Left hindlimb (tissue), 1 donor: ENCODE measurements around the gene ABHD12.

ENCODE experiments used
- DNase-seq: peaks from one replicate; pipeline ENCODE4 v3.0.0-alpha.2; 2018

The ABHD12 gene

DNA sequence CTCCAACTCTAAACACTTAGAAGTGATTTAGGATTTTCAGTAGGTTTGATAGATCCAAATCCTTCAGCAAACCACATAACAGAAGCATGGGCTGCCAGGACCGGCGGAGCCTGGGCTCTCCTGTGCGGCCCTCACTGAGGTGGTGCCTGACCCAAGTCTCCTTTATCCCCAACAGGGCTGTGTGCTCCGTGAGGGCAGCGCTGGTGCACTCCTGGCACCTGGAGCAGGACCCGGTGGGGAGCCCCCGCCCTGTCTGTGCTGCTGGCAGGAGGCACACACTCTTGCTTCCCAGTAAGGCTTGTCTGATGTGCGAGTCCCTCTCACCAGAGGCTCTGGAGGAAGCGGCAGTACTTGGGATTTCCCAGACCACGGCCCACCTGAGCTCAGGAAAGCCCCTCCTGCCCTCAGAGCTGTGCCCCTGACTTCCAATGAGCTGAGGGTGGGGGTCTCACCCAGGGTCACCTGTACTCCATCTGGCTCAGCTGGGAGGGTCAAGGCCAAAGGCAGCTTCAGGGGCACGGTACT, 86.5 kb downstream of the ABHD12 start:
- DNase-seq = no peak

- DNase-seq = no peak
Measured at GRCh38 chr20:25303292-25304024, 87.2 kb downstream of the ABHD12 start.

GRCh38 chr20:25302596-25302995, 88.0 kb downstream of the ABHD12 start:
- no peak for DNase-seq

- no peak for DNase-seq
Measured at GRCh38 chr20:25301357-25301920, 89.2 kb downstream of the ABHD12 start.

DNA sequence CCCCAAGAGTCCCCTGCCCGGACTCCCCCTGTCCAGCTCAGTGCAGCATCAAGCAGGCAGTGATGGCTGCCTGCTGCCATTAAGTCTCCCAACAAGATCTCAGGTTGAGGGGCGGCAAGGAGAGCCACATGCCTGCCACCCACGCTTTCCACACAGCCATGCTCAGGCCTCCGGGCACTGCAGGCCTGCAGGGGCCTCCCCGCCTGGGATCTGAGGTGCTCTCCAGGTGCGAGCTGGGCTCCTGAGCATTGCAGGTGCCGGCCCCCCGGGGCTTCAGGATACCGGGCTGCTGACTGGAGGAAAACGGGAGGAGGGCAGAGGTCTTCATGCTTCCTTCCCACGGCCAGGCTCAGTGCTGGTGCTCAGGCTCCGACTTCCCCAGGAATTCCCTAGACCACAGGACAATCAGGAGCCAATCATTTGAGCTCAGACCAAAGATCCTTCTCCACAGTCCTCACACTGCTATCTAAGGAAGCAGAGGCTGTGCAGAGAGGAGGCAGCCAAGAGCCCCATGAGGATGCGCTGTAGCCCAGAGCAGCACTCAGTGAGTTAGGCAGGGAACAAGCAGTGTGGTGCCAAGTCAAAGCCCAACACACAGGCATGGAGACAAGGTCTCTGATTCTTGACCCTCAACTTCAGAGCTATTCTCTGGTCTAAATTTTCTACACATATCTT, 90.0 kb downstream of the ABHD12 start:
- DNase-seq = no peak

GRCh38 chr20:25299806-25300205, 90.8 kb downstream of the ABHD12 start:
- no peak for DNase-seq

DNA sequence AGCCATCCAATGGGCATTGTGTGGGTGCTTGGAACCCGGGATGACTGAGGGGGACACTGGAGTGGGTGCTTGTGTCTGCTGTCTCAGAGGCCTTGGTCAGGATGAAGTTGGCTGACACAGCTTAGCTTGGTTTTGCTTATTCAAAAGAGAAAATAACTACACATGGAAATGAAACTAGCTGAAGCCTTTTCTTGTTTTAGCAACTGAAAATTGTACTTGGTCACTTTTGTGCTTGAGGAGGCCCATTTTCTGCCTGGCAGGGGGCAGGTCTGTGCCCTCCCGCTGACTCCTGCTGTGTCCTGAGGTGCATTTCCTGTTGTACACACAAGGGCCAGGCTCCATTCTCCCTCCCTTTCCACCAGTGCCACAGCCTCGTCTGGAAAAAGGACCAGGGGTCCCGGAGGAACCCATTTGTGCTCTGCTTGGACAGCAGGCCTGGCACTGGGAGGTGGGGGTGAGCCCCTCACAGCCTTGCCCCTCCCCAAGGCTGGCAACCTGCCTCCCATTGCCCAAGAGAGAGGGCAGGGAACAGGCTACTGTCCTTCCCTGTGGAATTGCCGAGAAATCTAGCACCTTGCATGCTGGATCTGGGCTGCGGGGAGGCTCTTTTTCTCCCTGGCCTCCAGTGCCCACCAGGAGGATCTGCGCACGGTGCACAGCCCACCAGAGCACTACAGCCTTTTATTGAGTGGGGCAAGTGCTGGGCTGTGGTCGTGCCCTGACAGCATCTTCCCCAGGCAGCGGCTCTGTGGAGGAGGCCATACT, 93.3 kb downstream of the ABHD12 start:
- no peak for DNase-seq

DNA sequence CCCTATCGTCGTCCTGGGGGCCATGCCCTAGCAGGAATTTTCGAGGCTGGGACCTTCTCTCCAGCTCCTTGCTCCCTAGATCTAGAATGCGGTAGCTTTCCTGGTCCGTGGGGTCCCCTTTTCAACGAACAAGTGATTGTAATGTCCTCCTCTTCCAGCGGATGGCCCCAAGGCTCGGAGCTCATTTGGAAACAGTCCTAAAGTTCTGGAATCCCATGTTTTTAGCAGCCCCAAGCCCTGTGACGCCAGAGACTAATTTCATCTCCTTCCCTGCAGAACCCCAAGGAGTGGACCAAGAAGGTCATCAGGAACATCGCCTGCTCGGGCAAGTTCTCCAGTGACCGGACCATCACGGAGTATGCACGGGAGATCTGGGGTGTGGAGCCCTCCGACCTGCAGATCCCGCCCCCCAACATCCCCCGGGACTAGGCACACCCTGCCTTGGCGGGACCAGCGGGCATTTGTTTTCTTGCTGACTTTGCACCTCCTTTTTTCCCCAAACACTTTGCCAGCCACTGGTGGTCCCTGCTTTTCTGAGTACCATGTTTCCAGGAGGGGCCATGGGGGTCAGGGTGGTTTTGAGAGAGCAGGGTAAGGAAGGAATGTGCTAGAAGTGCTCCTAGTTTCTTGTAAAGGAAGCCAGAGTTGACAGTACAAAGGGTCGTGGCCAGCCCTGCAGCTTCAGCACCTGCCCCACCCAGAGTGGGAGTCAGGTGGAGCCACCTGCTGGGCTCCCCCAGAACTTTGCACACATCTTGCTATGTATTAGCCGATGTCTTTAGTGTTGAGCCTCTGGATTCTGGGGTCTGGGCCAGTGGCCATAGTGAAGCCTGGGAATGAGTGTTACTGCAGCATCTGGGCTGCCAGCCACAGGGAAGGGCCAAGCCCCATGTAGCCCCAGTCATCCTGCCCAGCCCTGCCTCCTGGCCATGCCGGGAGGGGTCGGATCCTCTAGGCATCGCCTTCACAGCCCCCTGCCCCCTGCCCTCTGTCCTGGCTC, 94.2 kb downstream of the ABHD12 start:
- DNase-seq = no peak

- no peak for DNase-seq
Measured at GRCh38 chr20:25295386-25296093, 95.1 kb downstream of the ABHD12 start.

DNA sequence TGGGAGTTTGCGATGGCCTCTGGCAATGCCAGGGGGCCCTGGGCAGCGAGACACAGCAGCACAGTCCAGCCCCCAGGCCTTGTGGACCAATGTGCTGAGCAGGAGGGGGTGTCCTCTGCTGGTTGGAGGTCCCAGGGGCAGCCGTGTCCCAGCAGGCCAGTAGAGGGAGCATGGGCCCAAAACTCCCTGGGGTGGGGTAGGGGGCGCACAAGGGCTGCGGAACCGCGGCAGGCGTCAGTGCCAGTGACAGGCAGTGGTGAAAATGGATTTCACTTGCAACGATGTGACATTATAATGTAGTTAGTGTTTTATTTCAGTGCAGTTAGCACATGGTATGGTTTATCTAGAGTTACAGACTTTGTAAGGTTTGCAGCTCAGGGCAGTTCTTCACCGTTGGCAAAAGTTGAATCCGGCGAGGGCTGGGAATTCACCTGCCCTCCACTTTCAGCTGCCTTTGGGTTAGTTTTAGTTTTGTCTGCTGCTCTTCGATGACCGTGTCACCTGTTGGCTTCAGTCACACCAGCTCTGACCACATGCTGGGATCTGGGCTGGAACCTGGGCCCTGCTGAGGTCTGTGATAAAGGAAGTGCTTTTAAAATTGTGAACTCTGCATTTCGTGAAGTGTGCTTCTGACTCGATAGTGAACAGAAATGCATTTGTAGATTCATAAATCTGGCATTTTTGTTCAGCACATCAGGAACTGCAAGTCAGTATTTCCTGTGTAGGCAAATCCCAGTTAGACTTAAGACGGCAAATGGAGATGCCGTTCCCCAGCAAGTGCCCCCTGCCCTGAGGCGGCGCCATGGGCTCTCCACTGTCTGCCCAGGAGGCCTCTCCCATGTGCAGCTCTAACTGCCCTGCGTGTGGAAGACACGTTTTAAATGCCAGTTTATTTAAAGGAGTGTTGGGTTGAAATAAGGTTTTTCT, 95.9 kb downstream of the ABHD12 start:
- no peak for DNase-seq

DNA sequence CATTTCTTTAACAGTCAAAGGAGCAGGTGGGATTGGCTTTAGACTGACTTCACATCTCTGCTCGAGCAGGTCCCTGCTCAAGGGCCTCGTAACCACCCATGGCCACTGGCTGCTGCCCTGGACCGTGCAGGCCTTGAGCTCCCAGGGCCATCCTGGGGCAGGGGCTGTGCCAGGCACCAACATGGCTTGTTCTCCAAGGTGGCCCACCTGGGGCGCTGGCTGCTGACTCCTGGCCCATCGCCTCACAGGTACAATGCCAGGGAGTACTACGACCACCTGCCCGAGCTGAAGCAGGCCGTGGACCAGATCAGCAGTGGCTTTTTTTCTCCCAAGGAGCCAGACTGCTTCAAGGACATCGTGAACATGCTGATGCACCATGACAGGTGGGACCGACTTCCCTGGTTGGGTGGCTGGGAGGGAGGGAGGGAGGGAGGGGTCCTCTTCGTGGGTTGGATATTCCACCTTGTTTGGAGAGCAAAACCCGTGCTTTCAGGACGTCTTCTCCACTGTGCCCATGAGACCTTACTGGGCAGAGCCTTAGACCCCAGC, 96.7 kb downstream of the ABHD12 start:
- DNase-seq = no peak

GRCh38 chr20:25293507-25293906, 97.1 kb downstream of the ABHD12 start:
- DNase-seq = no peak

DNA sequence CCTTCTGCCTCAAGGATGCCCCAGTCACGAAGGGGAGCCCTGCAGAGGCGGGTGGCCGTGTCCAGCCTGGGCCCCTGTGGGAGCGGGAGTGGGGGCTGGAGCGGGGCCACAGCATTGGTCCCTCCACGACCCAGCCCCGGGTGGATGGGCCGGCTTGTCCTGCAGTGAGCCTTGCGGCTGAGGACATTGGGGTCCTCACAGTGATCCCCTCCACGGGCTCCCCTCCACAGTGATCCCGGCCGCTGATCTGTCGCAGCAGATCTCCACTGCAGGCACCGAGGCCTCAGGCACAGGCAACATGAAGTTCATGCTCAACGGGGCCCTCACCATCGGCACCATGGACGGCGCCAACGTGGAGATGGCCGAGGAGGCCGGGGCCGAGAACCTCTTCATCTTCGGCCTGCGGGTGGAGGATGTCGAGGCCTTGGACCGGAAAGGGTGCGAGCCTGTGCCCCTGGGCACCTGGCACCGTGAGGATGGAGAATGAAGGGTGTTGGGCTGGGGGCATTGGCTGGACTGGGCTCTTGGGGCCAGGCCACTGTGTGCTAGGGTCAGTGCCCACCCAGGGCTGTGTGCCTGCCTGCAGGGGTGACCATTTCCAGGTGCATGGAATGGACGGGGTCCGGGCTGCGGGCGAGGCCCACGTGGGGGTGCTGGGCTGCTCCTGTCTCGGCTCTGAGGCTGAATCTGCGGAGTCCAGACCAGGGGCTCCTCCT, 98.3 kb downstream of the ABHD12 start:
- DNase-seq = no peak

GRCh38 chr20:25291432-25292133, 99.1 kb downstream of the ABHD12 start:
- DNase-seq = peak; percentile 19

DNA sequence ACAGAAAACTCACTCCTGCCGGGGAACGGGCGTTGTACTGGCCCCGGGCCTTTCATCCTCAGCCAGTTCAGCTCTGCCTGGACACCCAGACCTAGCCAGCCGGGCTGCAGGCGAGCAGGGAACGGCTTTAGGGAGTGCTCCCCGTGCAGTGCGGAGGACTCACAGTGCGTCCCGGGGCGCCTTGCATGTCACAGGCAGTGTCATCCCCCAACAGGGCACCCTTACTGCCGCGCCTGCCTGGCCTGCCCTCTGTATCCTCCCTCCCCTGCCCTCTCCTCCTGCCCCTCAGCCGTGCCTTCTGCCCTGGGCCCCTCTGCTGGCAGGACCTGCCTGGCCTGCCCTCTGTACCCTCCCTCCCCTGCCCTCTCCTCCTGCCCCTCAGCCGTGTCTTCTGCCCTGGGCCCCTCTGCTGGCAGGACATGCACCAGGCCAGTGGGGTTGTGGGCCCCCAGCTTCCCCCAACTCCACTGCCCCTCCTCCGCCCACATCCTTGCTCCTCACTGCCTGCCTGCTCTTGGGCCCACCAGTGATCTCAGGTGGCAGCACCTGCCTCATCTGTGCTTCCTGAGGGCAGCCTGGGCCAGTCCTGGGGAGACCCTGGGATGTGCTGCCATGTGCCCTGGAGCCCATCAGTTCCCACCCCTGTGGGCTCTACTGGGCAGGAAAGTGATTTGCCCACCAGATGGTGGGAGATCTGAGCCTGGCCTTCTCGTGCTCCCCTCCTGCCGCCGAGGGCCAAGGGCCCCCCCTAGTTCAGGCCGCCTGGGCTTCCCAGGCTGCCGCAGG, 99.8 kb downstream of the ABHD12 start:
- peak; percentile 32 for DNase-seq

GRCh38 chr20:25289886-25290597, 100.6 kb downstream of the ABHD12 start:
- DNase-seq = peak; percentile 12
